CD4-positive, CD25-positive, alpha-beta regulatory T cell (primary cell): ENCODE results near the gene TMEM244. TPM values are rescaled to one million over a fixed set of nuclear protein-coding genes. Genes with fewer than 3 reads are reported as not detected.
A peak's percentile ranks its signal among the peaks of the same experiment; 100 is the strongest.
"Not testable (repeated sequence)": the region's sequence is repeated elsewhere in the genome, so short reads cannot be mapped to it uniquely, and the experiment has no call there.

Experiments used
- ATAC-seq, 2 donors: fragments of 150-1000 bp; cut with Tn5 transposase; one replicate each; pipeline ENCODE4 v1.10.0; 2021; ENCODE audit warnings: low read depth in 2 of 2, moderate number of reproducible peaks in 2 of 2, moderate library complexity in 1 of 2
- DNase-seq, 3 donors: peaks; one replicate each; pipeline versions ENCODE4 v3.0.0 to v3.0.0-alpha.2; 2012 to 2022; ENCODE audit warnings: mixed read lengths in 1 of 3
- H3K27ac ChIP-seq: one replicate; pipeline ENCODE4 v1.7.0; 2013; ENCODE audit warnings: mild to moderate bottlenecking, low read length; ENCODE audit not compliant: insufficient read depth, poor library complexity, severe bottlenecking
- H3K27me3 ChIP-seq: one replicate; pipeline ENCODE4 v1.7.0; 2013; ENCODE audit warnings: low read length; ENCODE audit not compliant: control insufficient read depth, insufficient read depth
- H3K36me3 ChIP-seq: one replicate; pipeline ENCODE4 v1.7.0; 2013; ENCODE audit warnings: mild to moderate bottlenecking, low read length, moderate library complexity; ENCODE audit not compliant: control insufficient read depth, insufficient read depth
- H3K4me1 ChIP-seq: 2 replicates; pipeline ENCODE4 v1.7.0; 2013; ENCODE audit warnings: mild to moderate bottlenecking, low read length; ENCODE audit not compliant: insufficient read depth, control insufficient read depth, poor library complexity, severe bottlenecking
- H3K4me3 ChIP-seq: one replicate; pipeline ENCODE4 v1.7.0; 2013; ENCODE audit warnings: low read depth, mild to moderate bottlenecking, low read length, moderate library complexity
- H3K9me3 ChIP-seq, 2 experiments: 1 replicate in 1 of 2; 2 replicates in 1 of 2; pipeline ENCODE4 v1.7.0; 2013; ENCODE audit warnings: low read length in 2 of 2, mild to moderate bottlenecking in 1 of 2, moderate library complexity in 1 of 2; ENCODE audit not compliant: control insufficient read depth in 2 of 2
- H3K27ac Mint-ChIP-seq, 3 donors: one replicate each; pipeline ENCODE4 v1.8.0; 2020 to 2022; ENCODE audit warnings: mild to moderate bottlenecking in 3 of 3, mixed read lengths in 3 of 3, moderate library complexity in 2 of 3
- H3K27me3 Mint-ChIP-seq: one replicate; pipeline ENCODE4 v1.8.0; 2022; ENCODE audit warnings: mild to moderate bottlenecking, mixed read lengths
- H3K36me3 Mint-ChIP-seq: one replicate; pipeline ENCODE4 v1.8.0; 2020; ENCODE audit warnings: mixed read lengths
- H3K4me1 Mint-ChIP-seq, 4 donors: one replicate each; pipeline ENCODE4 v1.8.0; 2020 to 2022; ENCODE audit warnings: mixed read lengths in 4 of 4, mild to moderate bottlenecking in 1 of 4
- H3K4me3 Mint-ChIP-seq, 4 donors: one replicate each; pipeline ENCODE4 v1.8.0; 2020 to 2022; ENCODE audit warnings: mild to moderate bottlenecking in 4 of 4, mixed read lengths in 4 of 4, moderate library complexity in 3 of 4
- H3K9me3 Mint-ChIP-seq, 7 donors: one replicate each; pipeline ENCODE4 v1.8.0; 2020 to 2022; ENCODE audit warnings: mixed read lengths in 7 of 7, mild to moderate bottlenecking in 3 of 7, moderate library complexity in 2 of 7
- polyA plus RNA-seq, 4 donors: library from polyadenylated mRNA; unstranded; fragments of 300-500 nt; fragmentation: Illumina TruSeq; gene quantifications; one replicate each; pipeline ENCODE4 v1.2.3, GENCODE V29; 2021
- total RNA-seq: library from RNA; stranded (reverse); gene quantifications from one replicate; pipeline ENCODE4 v1.2.3, GENCODE V29; 2022

Gene TMEM244
- total and polyA plus RNA-seq, 5 donors from 2014 or later, result 1.1 to 6.1 (median 4.1) TPM

GRCh38 chr6:129812145-129812777, 48.9 kb downstream of the TMEM244 start:
- Mint-ChIP-seq H3K9me3 (peaks cover 0 to 17% (median 8%) of the 10 kb centered on the region in 7 donors), H3K4me3 (no peak overlapping the region), H3K27me3 (peaks cover 35% of the 10 kb centered on the region), H3K27ac (no peak overlapping the region), H3K36me3 (no peaks in the 10 kb centered on the region), H3K4me1 (no peaks in the 10 kb centered on the region)
- no peak overlapping the region for H3K27ac ChIP-seq
- no peak for ATAC-seq
- H3K4me3 ChIP-seq, result no peak overlapping the region
- H3K27me3 ChIP-seq, result peaks cover 3% of the 10 kb centered on the region
- no peak for DNase-seq
- H3K4me1 ChIP-seq, result no peaks in the 10 kb centered on the region
- no peaks in the 10 kb centered on the region for H3K9me3 ChIP-seq
- no peaks in the 10 kb centered on the region for H3K36me3 ChIP-seq

- peaks cover 2 to 27% (median 5%) of the 10 kb centered on the region in 7 donors for H3K9me3 Mint-ChIP-seq
- not testable (repeated sequence) for ATAC-seq
Observed at GRCh38 chr6:129807141-129807540, 54.0 kb downstream of the TMEM244 start.

GRCh38 chr6:129802920-129803319, 58.2 kb downstream of the TMEM244 start:
- not testable (repeated sequence) for H3K4me3 Mint-ChIP-seq, H3K4me1 ChIP-seq, H3K27ac ChIP-seq, H3K4me3 ChIP-seq, H3K36me3 Mint-ChIP-seq, H3K4me1 Mint-ChIP-seq, H3K27ac Mint-ChIP-seq, DNase-seq, H3K36me3 ChIP-seq, H3K27me3 ChIP-seq, ATAC-seq, H3K9me3 ChIP-seq
- H3K9me3 Mint-ChIP-seq, result peaks cover 0 to 19% (median 4%) of the 10 kb centered on the region in 7 donors
- peaks cover 26% of the 10 kb centered on the region for H3K27me3 Mint-ChIP-seq

More at GRCh38 chr6:129807141-129807540, 54.0 kb downstream of the TMEM244 start:
- H3K4me1 ChIP-seq, H3K36me3 Mint-ChIP-seq, H3K4me3 ChIP-seq, H3K27me3 ChIP-seq, H3K36me3 ChIP-seq, H3K27ac ChIP-seq, DNase-seq, H3K4me3 Mint-ChIP-seq, H3K9me3 ChIP-seq, H3K27ac Mint-ChIP-seq, H3K4me1 Mint-ChIP-seq: not testable (repeated sequence)
- peaks cover 35% of the 10 kb centered on the region for H3K27me3 Mint-ChIP-seq

GRCh38 chr6:129801909-129802308, 59.2 kb downstream of the TMEM244 start:
- Mint-ChIP-seq H3K27me3 (peaks cover 19% of the 10 kb centered on the region), H3K4me1 (peaks cover 0 to 2% (median 0%) of the 10 kb centered on the region in 4 donors), H3K36me3 (no peaks in the 10 kb centered on the region), H3K27ac (no peak overlapping the region), H3K9me3 (peaks cover 0 to 16% (median 2%) of the 10 kb centered on the region in 7 donors), H3K4me3 (peak overlapping the region in 1 of 4 donors; percentile 64)
- H3K4me3 ChIP-seq, result no peak overlapping the region
- no peak for DNase-seq
- no peak overlapping the region for H3K27ac ChIP-seq
- peaks cover 0 to 3% of the 10 kb centered on the region in 2 experiments for H3K9me3 ChIP-seq
- no peak for ATAC-seq
- H3K27me3 ChIP-seq, result no peaks in the 10 kb centered on the region
- H3K4me1 ChIP-seq, result no peaks in the 10 kb centered on the region
- H3K36me3 ChIP-seq, result no peaks in the 10 kb centered on the region

GRCh38 chr6:129795261-129795660, 65.9 kb downstream of the TMEM244 start:
- no peaks in the 10 kb centered on the region for H3K36me3 ChIP-seq
- H3K27ac ChIP-seq, result no peak overlapping the region
- H3K27me3 Mint-ChIP-seq, result peaks cover 13% of the 10 kb centered on the region
- H3K27me3 ChIP-seq, result peaks cover 5% of the 10 kb centered on the region
- peaks cover 0 to 6% (median under 1%) of the 10 kb centered on the region in 4 donors for H3K4me1 Mint-ChIP-seq
- no peak for ATAC-seq
- H3K4me3 ChIP-seq, result no peak overlapping the region
- H3K9me3 Mint-ChIP-seq, result peaks cover 0 to 3% (median 0%) of the 10 kb centered on the region in 7 donors
- H3K4me1 ChIP-seq, result no peaks in the 10 kb centered on the region
- H3K9me3 ChIP-seq, result no peaks in the 10 kb centered on the region
- no peak for DNase-seq
- H3K4me3 Mint-ChIP-seq, result no peak overlapping the region
- H3K27ac Mint-ChIP-seq, result no peak overlapping the region
- no peaks in the 10 kb centered on the region for H3K36me3 Mint-ChIP-seq

GRCh38 chr6:129793447-129793846, 67.7 kb downstream of the TMEM244 start:
- no peak for ATAC-seq
- peaks cover 8% of the 10 kb centered on the region for H3K27me3 Mint-ChIP-seq
- H3K36me3 Mint-ChIP-seq, result no peaks in the 10 kb centered on the region

GRCh38 chr6:129792049-129792448, 69.1 kb downstream of the TMEM244 start:
- H3K4me3 Mint-ChIP-seq, result no peak overlapping the region
- DNase-seq (no peak), ATAC-seq (no peak)
- Histone ChIP-seq H3K27me3 (peaks cover 6% of the 10 kb centered on the region), H3K36me3 (no peaks in the 10 kb centered on the region), H3K27ac (no peak overlapping the region), H3K4me1 (no peaks in the 10 kb centered on the region), H3K9me3 (no peaks in the 10 kb centered on the region), H3K4me3 (no peak overlapping the region)
- peaks cover 0 to 6% (median 0%) of the 10 kb centered on the region in 7 donors for H3K9me3 Mint-ChIP-seq
- no peak overlapping the region for H3K27ac Mint-ChIP-seq
- no peaks in the 10 kb centered on the region for H3K36me3 Mint-ChIP-seq
- H3K4me1 Mint-ChIP-seq, result peaks cover 0 to 6% (median under 1%) of the 10 kb centered on the region in 4 donors
- peaks cover 8% of the 10 kb centered on the region for H3K27me3 Mint-ChIP-seq

More at GRCh38 chr6:129793447-129793846, 67.7 kb downstream of the TMEM244 start:
- Mint-ChIP-seq H3K4me1 (peaks cover 0 to 6% (median under 1%) of the 10 kb centered on the region in 4 donors), H3K27ac (peak overlapping the region in 1 of 3 donors; percentile 10), H3K4me3 (no peak overlapping the region), H3K9me3 (peaks cover 0 to 6% (median 0%) of the 10 kb centered on the region in 7 donors)
- no peak for DNase-seq
- no peaks in the 10 kb centered on the region for H3K36me3 ChIP-seq
- no peak overlapping the region for H3K4me3 ChIP-seq
- no peaks in the 10 kb centered on the region for H3K9me3 ChIP-seq
- no peaks in the 10 kb centered on the region for H3K4me1 ChIP-seq
- H3K27me3 ChIP-seq, result peaks cover 5% of the 10 kb centered on the region
- H3K27ac ChIP-seq, result no peak overlapping the region

GRCh38 chr6:129790785-129791184, 70.3 kb downstream of the TMEM244 start:
- peak overlapping the region in 1 of 3 donors; percentile 14 for H3K27ac Mint-ChIP-seq

More at GRCh38 chr6:129790785-129791184, 70.3 kb downstream of the TMEM244 start:
- H3K27me3 ChIP-seq, result peaks cover 6% of the 10 kb centered on the region
- no peaks in the 10 kb centered on the region for H3K36me3 ChIP-seq
- no peaks in the 10 kb centered on the region for H3K27me3 Mint-ChIP-seq
- peaks cover 0 to 3% (median 0%) of the 10 kb centered on the region in 7 donors for H3K9me3 Mint-ChIP-seq
- H3K4me3 Mint-ChIP-seq, result no peak overlapping the region
- H3K4me1 ChIP-seq, result no peaks in the 10 kb centered on the region
- H3K9me3 ChIP-seq, result no peaks in the 10 kb centered on the region
- no peak overlapping the region for H3K27ac ChIP-seq
- H3K4me3 ChIP-seq, result no peak overlapping the region
- DNase-seq (no peak), ATAC-seq (no peak)
- H3K4me1 Mint-ChIP-seq, result peaks cover 0 to 6% (median under 1%) of the 10 kb centered on the region in 4 donors
- no peaks in the 10 kb centered on the region for H3K36me3 Mint-ChIP-seq
